RKO (cell line): ENCODE measurements around the gene SLC34A1.

Experiments used
- DNase-seq: peaks from one replicate; pipeline ENCODE4 v3.0.0-alpha.2; 2016; ENCODE audit warnings: low spot score

Gene SLC34A1

GRCh38 chr5:177432143-177432838, 48.1 kb downstream of the SLC34A1 start:
- DNase-seq: no peak

GRCh38 chr5:177432839-177433657, 48.8 kb downstream of the SLC34A1 start:
- DNase-seq: no peak

GRCh38 chr5:177433658-177434217, 49.5 kb downstream of the SLC34A1 start:
- DNase-seq: no peak

- DNase-seq: peak; percentile 54
Observed at GRCh38 chr5:177434437-177434836, 50.2 kb downstream of the SLC34A1 start.

- no peak for DNase-seq
Observed at GRCh38 chr5:177434942-177435738, 50.9 kb downstream of the SLC34A1 start.

GRCh38 chr5:177435847-177436536, 51.8 kb downstream of the SLC34A1 start:
- DNase-seq: no peak

- no peak for DNase-seq
Observed at GRCh38 chr5:177437623-177438022, 53.4 kb downstream of the SLC34A1 start.

- DNase-seq: no peak
Observed at GRCh38 chr5:177438468-177438867, 54.2 kb downstream of the SLC34A1 start.

GRCh38 chr5:177439518-177440053, 55.4 kb downstream of the SLC34A1 start:
- no peak for DNase-seq

- DNase-seq: no peak
Observed at GRCh38 chr5:177440211-177440989, 56.2 kb downstream of the SLC34A1 start.

GRCh38 chr5:177440990-177441780, 57.0 kb downstream of the SLC34A1 start:
- no peak for DNase-seq

GRCh38 chr5:177442066-177442826, 58.0 kb downstream of the SLC34A1 start:
- no peak for DNase-seq

- DNase-seq: no peak
Observed at GRCh38 chr5:177443144-177443983, 59.1 kb downstream of the SLC34A1 start.

GRCh38 chr5:177444106-177445051, 60.1 kb downstream of the SLC34A1 start:
- no peak for DNase-seq

- no peak for DNase-seq
Observed at GRCh38 chr5:177445052-177445916, 61.0 kb downstream of the SLC34A1 start.

- no peak for DNase-seq
Observed at GRCh38 chr5:177445917-177446199, 61.6 kb downstream of the SLC34A1 start.
